SH-SY5Y (cell line): Measurements from ENCODE around the gene LHX3.

Source experiments
- GATA2 ChIP-seq: IDR thresholded peaks from 2 replicates; pipeline ENCODE4 v1.6.1; 2011; ENCODE audit warnings: mild to moderate bottlenecking, low read depth, low read length
- GATA3 ChIP-seq: IDR thresholded peaks from 2 replicates; pipeline ENCODE4 v1.6.1; 2011; ENCODE audit warnings: low read depth, mild to moderate bottlenecking, low read length, moderate library complexity

- TF ChIP-seq GATA2 (no peak), GATA3 (no peak)
These were observed 26.2 kb downstream of the LHX3 start for GRCh38 chr9:136178773-136179075.
